Measurements from ENCODE around the gene LOC101059915.

DNA sequence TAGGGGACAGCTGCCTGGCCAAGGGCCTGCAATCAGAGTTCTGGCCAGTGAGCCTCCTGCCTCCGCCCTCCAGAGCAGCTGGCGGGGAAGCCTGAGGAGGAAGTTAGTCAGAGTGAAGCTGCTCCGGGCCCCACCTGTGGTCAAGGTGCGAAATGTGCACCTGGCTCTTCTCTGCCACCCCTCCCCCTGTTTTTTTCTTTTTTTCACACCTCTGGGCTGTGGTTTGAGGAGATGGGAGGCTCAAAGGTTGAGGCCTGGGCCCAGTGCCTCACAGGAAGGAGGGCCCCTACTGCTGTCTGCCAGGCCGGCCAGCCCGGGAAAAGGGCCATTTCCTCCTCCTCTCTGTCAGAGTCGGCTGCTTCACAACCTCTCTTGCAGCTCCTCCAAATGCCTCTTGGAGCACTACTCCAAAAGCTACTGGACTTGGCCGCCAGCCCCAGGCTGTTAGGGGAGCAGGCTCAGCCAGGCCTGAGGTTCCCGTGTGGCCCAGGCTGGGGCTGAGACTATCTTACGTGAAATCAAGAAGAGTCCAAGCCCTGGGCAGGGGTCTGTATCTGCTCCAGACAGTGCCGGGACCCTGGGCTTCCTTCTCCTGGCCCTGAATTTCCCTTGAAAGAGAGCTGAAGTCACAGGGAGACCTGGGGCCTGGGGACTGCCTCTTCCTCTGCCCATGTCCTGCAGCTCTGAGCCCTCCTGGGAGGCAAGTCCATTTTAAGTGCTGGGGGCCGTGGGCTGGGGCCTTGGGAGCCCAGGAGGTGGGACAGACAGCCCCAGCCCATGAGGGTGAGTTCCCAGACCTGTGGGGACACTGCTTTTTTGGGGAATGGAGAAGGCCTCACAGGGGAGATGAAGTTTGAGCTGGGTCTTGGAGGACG lies 44.5 kb upstream of the LOC101059915 start:
- TF ChIP-seq SP1 (IDR thresholded peaks at IDR 0.05) (no peak), ELF4 (IDR thresholded peaks at IDR 0.05) (no peak), LEF1 (IDR thresholded peaks at IDR 0.05; ENCODE audit: borderline replicate concordance) (no peak), L3MBTL2 (conservative IDR thresholded peaks at IDR 0.05) (no peak), FOXA1 (IDR thresholded peaks at IDR 0.05) (no peak), BHLHE40 (IDR thresholded peaks at IDR 0.05; ENCODE audit: borderline replicate concordance) (no peak), TARDBP (IDR thresholded peaks at IDR 0.05) (no peak), SUZ12 (IDR thresholded peaks at IDR 0.05) (no peak), FOXK2 (IDR thresholded peaks at IDR 0.05) (no peak), FOXM1 (IDR thresholded peaks at IDR 0.05; ENCODE audit: borderline replicate concordance) (no peak), NFRKB (IDR thresholded peaks at IDR 0.05) (no peak), ARNT (IDR thresholded peaks at IDR 0.05) (no peak)
